ENCODE data around the gene RRBP1. TPM values are rescaled to one million over a fixed set of nuclear protein-coding genes. Genes with fewer than 3 reads are reported as not detected.
A peak's percentile ranks its signal among the peaks of the same experiment; 100 is the strongest.

The RRBP1 gene
- total and polyA plus RNA-seq, 4 donors: 75.4 to 202 (median 130) TPM

DNA sequence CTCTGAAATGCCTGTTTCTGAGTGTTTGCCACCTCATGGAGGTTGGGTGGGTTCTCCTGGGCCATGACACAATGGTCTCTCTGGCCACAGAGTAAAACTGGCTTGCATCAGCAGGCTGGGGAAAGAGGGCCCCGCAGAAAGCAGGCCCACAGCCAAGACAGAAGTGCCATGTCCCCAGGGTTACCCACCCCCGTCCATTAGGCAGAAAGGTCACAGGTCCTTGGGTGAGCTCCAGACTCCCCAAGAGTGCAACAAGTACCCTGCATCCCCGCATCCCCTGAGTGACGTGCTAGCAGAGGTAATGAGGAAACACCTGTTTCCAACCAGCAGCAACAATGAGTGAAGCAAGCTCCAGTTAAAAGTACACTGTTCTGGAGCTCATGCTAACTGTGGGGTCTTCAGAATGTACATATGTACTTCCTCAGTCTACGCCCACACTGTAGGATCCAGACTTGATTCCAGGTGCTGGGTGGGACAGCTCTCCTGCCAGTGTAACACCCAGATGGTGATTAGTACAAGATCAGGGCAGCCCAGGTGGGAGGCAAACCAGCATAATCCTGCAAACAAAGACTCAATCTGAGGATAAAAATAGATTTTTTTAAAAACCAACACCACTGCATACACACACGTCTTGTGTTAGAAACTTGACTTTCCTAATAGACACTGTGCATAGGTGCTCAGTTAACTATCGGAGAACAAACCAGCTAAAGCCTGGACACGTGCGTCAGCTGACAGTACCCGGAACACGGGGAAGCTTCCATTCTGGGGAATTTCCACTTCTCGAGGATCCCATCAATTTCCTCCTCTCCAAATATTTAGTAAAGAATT is 31.5 kb downstream of the RRBP1 start (continued):
- TF ChIP-seq, protein P1, sequence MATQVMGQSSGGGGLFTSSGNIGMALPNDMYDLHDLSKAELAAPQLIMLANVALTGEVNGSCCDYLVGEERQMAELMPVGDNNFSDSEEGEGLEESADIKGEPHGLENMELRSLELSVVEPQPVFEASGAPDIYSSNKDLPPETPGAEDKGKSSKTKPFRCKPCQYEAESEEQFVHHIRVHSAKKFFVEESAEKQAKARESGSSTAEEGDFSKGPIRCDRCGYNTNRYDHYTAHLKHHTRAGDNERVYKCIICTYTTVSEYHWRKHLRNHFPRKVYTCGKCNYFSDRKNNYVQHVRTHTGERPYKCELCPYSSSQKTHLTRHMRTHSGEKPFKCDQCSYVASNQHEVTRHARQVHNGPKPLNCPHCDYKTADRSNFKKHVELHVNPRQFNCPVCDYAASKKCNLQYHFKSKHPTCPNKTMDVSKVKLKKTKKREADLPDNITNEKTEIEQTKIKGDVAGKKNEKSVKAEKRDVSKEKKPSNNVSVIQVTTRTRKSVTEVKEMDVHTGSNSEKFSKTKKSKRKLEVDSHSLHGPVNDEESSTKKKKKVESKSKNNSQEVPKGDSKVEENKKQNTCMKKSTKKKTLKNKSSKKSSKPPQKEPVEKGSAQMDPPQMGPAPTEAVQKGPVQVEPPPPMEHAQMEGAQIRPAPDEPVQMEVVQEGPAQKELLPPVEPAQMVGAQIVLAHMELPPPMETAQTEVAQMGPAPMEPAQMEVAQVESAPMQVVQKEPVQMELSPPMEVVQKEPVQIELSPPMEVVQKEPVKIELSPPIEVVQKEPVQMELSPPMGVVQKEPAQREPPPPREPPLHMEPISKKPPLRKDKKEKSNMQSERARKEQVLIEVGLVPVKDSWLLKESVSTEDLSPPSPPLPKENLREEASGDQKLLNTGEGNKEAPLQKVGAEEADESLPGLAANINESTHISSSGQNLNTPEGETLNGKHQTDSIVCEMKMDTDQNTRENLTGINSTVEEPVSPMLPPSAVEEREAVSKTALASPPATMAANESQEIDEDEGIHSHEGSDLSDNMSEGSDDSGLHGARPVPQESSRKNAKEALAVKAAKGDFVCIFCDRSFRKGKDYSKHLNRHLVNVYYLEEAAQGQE (IDR thresholded peaks at IDR 0.05): no peak
- TF ChIP-seq RXRA (IDR thresholded peaks at IDR 0.05) (peak; percentile 83 to 94), YY1 (IDR thresholded peaks at IDR 0.05) (no peak), NR2F2 (IDR thresholded peaks at IDR 0.05) (peak; percentile 31), RAD21 (IDR thresholded peaks at IDR 0.05) (no peak), FOXA1 (IDR thresholded peaks at IDR 0.05) (no peak), SP1 (IDR thresholded peaks at IDR 0.05) (peak; percentile 24)

DNA sequence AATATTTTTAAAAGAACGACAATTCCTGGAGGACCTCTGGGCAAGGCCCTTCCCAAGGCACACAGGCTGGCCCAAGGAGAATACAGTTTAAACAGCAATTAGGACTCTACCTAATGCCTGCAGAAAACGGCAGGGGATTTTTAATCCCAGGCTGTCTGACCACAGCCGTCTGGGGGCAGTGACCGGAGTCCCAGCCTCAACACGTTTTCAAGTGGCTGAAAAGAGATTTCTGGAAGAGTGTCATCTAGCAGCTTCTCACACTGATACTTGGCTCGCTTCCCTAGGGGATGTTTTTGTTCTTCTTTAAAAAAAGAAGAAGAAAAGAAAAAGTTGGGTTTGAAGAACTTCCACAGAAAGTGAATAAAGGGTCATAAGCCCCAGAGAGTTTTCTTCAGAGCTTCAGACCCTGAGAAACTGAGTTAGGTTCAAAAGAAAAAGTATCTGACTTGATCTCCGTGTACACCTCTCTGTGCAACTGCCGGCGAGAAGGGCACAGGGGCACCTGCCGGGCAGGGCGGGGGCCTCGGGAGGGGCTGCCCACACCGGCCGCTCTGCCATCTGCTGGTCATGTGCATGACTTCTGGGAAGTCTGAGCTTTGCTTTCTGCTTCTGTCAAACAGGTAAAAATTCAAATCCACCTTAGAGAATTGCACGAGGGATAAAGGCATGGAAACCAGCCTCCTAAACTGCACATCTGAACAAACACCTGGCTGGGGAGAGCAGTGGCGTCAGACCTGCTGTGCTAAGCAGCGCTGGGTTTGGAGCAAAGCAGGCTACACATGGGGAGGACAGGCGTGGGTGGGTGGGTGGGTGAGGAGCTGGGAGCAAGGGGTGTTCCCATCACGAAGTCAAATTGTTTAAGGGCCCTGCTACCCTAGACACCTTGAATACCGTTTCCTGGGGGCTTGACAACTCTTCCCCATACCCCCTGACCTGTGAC is 33.0 kb downstream of the RRBP1 start:
- WGBS: 40% methylated on average over 20 of the region's 20 CpGs
- Histone ChIP-seq H3K27me3 (ENCODE audit: control insufficient read depth in 4 of 4, insufficient read depth in 4 of 4, low read length in 3 of 4) (no peaks in the 10 kb centered on the region), H3K27ac (ENCODE audit: low read depth in 1 of 2, low read length in 2 of 2) (peak overlapping the region; percentile 26 to 49), H3K9me3 (ENCODE audit: control insufficient read depth in 4 of 4, low read length in 3 of 4) (no peaks in the 10 kb centered on the region), H3K4me3 (ENCODE audit: low read depth in 1 of 3, low read length in 3 of 3) (no peak overlapping the region), H3K4me1 (ENCODE audit: control insufficient read depth in 4 of 4, insufficient read depth in 4 of 4, low read length in 3 of 4) (peaks cover 33 to 92% (median 86%) of the 10 kb centered on the region in 4 donors), H3K9ac (ENCODE audit: low read depth in 1 of 2, low read length in 2 of 2) (no peak overlapping the region), H3K36me3 (ENCODE audit: control insufficient read depth in 4 of 4, insufficient read depth in 3 of 4, low read depth in 1 of 4, low read length in 3 of 4) (peaks cover 0 to 3% (median 1%) of the 10 kb centered on the region in 4 donors)
- TF ChIP-seq RAD21 (IDR thresholded peaks at IDR 0.05): peak; percentile 42 to 73
- no peak for TF ChIP-seq YY1 (IDR thresholded peaks at IDR 0.05)
- TF ChIP-seq CTCF (IDR thresholded peaks at IDR 0.05; ENCODE audit: low read depth, low read length, missing input control): peak; percentile 28
- no peak for TF ChIP-seq ATF3 (IDR thresholded peaks at IDR 0.05)
- no peak for TF ChIP-seq GABPA (IDR thresholded peaks at IDR 0.05 in 1 of 2, conservative IDR thresholded peaks at IDR 0.05 in 1 of 2)
- TF ChIP-seq RXRA (IDR thresholded peaks at IDR 0.05): no peak
- no peak for TF ChIP-seq FOXA2 (IDR thresholded peaks at IDR 0.05)
- no peak for TF ChIP-seq EGR1 (IDR thresholded peaks at IDR 0.05; ENCODE audit: low read depth in 2 of 2)
- no peak for DNase-seq (ENCODE audit: low spot score)
